SU-DHL-6 (cell line): ENCODE data around the gene NRP2.

Experiments used
- H2AFZ ChIP-seq: fragments of 200-600 bp; sonication (generic); 2 replicates; pipeline ENCODE4 v1.6.1; 2014; ENCODE audit warnings: low read depth, mild to moderate bottlenecking, moderate library complexity, mixed read lengths, antibody characterized with exemption, low read length; ENCODE audit not compliant: severe bottlenecking
- H3F3A ChIP-seq: fragments of 200-600 bp; shearing (Covaris generic); 2 replicates; pipeline ENCODE4 v1.6.0; 2016; ENCODE audit warnings: antibody characterized with exemption, mild to moderate bottlenecking; ENCODE audit not compliant: insufficient read depth
- H3K27ac ChIP-seq: fragments of 200-600 bp; sonication (generic); 2 replicates; pipeline ENCODE4 v1.5.1; 2016; ENCODE audit warnings: low read depth, mild to moderate bottlenecking, low read length, moderate library complexity, mixed read lengths
- H3K27me3 ChIP-seq: fragments of 200-600 bp; sonication (generic), shearing (Covaris generic); 2 replicates; pipeline ENCODE4 v1.6.0; 2014; ENCODE audit warnings: mild to moderate bottlenecking, low read length
- H3K36me3 ChIP-seq: fragments of 200-600 bp; sonication (generic); 2 replicates; pipeline ENCODE4 v1.6.1; 2014; ENCODE audit warnings: mild to moderate bottlenecking, low read length, mixed read lengths
- H3K4me2 ChIP-seq: fragments of 300-600, 200-600 bp; shearing (Covaris generic), sonication (generic); 2 replicates; pipeline ENCODE4 v1.6.0; 2014; ENCODE audit warnings: low read length, low read depth, mild to moderate bottlenecking; ENCODE audit not compliant: poor library complexity, severe bottlenecking
- H3K4me3 ChIP-seq: fragments of 200-600 bp; sonication (generic); 2 replicates; pipeline ENCODE4 v1.5.1; 2014; ENCODE audit warnings: antibody characterized with exemption, low read length, mild to moderate bottlenecking, mixed read lengths; ENCODE audit not compliant: insufficient read depth, poor library complexity, severe bottlenecking
- H3K79me2 ChIP-seq: fragments of 200-600 bp; sonication (generic); 2 replicates; pipeline ENCODE4 v1.6.1; 2014; ENCODE audit warnings: mild to moderate bottlenecking, low read length, moderate library complexity; ENCODE audit not compliant: insufficient read depth
- H3K9ac ChIP-seq: fragments of 200-600 bp; sonication (generic); 2 replicates; pipeline ENCODE4 v1.7.0; 2014; ENCODE audit warnings: mild to moderate bottlenecking, low read length
- H3K9me2 ChIP-seq: fragments of 200-600 bp; sonication (generic); replicated peaks from 2 replicates; pipeline ENCODE4 v1.6.1; 2014; ENCODE audit warnings: low read length; ENCODE audit not compliant: insufficient read depth
- H3K9me3 ChIP-seq: fragments of 200-600 bp; sonication (generic); 2 replicates; pipeline ENCODE4 v1.6.1; 2014; ENCODE audit warnings: low read length, mixed read lengths; ENCODE audit not compliant: insufficient read depth
- H4K20me1 ChIP-seq: fragments of 200-600 bp; sonication (generic); 2 replicates; pipeline ENCODE4 v1.6.1; 2014; ENCODE audit warnings: low read depth, mild to moderate bottlenecking, antibody characterized with exemption, low read length, moderate library complexity, mixed read lengths
- EZH2phosphoT487 ChIP-seq: fragments of 200-600 bp; sonication (generic), shearing (Covaris generic); conservative IDR thresholded peaks from 2 replicates; pipeline ENCODE4 v1.6.1; 2018; ENCODE audit warnings: mild to moderate bottlenecking, antibody characterized with exemption, low read length, moderate library complexity, mixed read lengths
- TF ChIP-seq, protein P1 (sequence below): fragments of 200-600 bp; sonication (generic); IDR thresholded peaks from one replicate; pipeline ENCODE4 v1.5.1; 2017; ENCODE audit warnings: antibody characterized with exemption, mild to moderate bottlenecking, low read length, moderate library complexity; ENCODE audit not compliant: insufficient read depth, poor library complexity, severe bottlenecking

NRP2 gene

DNA sequence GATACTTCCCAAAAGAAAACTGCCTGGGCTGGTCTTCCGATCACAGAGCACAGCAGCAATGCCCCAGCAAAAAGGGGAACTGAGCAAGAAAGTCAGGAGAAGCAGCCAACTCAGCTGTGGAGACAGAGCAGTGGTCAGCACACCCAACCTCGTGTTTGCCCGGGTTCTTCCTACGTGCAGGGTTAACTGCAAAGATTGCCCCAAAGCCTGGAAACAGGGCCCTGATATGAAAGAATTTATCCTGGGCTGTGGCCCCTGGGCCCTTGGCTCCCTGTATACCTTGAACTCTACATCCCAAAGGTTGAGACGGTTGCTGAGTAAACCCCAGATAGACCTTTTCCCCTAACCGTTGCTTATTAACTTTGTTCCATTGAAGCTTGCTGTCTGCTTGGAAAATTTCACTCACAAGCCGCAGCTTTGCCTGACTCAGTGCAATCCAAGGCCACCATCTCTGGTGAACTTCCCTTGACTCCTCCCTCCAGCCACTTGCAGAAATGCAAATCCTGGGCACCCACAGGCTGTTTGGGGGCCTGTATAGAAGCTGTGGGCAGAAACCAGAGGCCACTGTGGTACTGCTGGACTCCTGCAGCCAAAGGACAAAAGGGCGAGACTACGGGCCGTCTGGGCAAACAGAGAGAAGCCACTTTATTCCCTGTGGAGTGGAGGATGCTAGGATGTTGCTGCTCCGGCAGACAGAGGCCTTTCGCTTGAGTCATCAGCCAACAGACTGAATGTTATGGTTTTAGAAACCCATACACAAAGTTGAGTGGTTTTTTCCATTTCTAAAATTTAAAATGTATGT, 18.2 kb downstream of the NRP2 start:
- Histone ChIP-seq H3F3A (no peaks in the 10 kb centered on the region), H3K79me2 (no peaks in the 10 kb centered on the region), H3K9ac (no peak overlapping the region), H3K4me2 (no peak overlapping the region), H3K36me3 (no peaks in the 10 kb centered on the region), H3K9me3 (no peaks in the 10 kb centered on the region), H3K27ac (no peak overlapping the region), H2AFZ (no peak overlapping the region), H4K20me1 (no peaks in the 10 kb centered on the region), H3K9me2 (no peaks in the 10 kb centered on the region), H3K27me3 (no peaks in the 10 kb centered on the region), H3K4me3 (no peak overlapping the region)
- TF ChIP-seq, protein P1, sequence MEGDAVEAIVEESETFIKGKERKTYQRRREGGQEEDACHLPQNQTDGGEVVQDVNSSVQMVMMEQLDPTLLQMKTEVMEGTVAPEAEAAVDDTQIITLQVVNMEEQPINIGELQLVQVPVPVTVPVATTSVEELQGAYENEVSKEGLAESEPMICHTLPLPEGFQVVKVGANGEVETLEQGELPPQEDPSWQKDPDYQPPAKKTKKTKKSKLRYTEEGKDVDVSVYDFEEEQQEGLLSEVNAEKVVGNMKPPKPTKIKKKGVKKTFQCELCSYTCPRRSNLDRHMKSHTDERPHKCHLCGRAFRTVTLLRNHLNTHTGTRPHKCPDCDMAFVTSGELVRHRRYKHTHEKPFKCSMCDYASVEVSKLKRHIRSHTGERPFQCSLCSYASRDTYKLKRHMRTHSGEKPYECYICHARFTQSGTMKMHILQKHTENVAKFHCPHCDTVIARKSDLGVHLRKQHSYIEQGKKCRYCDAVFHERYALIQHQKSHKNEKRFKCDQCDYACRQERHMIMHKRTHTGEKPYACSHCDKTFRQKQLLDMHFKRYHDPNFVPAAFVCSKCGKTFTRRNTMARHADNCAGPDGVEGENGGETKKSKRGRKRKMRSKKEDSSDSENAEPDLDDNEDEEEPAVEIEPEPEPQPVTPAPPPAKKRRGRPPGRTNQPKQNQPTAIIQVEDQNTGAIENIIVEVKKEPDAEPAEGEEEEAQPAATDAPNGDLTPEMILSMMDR: no peak
- TF ChIP-seq EZH2phosphoT487: no peak

- TF ChIP-seq, protein P1: no peak
- no peak for TF ChIP-seq EZH2phosphoT487
- Histone ChIP-seq H3K9me2 (no peaks in the 10 kb centered on the region), H4K20me1 (no peaks in the 10 kb centered on the region), H3K36me3 (no peaks in the 10 kb centered on the region), H2AFZ (no peak overlapping the region), H3F3A (peaks cover 5% of the 10 kb centered on the region), H3K79me2 (no peaks in the 10 kb centered on the region), H3K4me3 (no peak overlapping the region), H3K4me2 (no peak overlapping the region), H3K27ac (no peak overlapping the region), H3K9me3 (no peaks in the 10 kb centered on the region), H3K9ac (no peak overlapping the region), H3K27me3 (no peaks in the 10 kb centered on the region)
Measured at GRCh38 chr2:205701509-205701908, 19.2 kb downstream of the NRP2 start.

DNA sequence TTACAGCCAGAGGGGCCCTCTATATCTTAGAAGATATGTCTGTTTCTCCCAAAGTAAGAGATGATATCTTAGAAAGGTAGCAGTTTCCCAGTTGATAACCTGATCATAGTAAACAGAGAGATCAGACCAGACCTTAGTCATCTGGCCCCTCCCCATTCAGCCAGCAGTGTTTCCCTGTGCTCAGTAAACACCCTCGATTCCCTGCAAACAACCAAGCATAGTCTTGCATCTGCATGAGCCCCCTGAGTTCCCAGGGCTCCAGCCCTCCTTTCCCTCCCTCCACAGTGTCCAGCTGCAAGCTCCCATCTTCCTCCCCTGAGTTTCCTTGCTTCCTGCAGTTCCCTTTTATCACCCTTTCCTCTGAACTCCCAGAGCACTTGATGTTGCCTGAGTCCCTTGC, 20.3 kb downstream of the NRP2 start:
- Histone ChIP-seq H3F3A (peaks cover 11% of the 10 kb centered on the region), H4K20me1 (no peaks in the 10 kb centered on the region), H2AFZ (no peak overlapping the region), H3K27me3 (no peaks in the 10 kb centered on the region), H3K27ac (no peak overlapping the region), H3K79me2 (no peaks in the 10 kb centered on the region), H3K36me3 (no peaks in the 10 kb centered on the region), H3K4me2 (no peak overlapping the region), H3K9ac (no peak overlapping the region), H3K9me3 (no peaks in the 10 kb centered on the region), H3K4me3 (no peak overlapping the region), H3K9me2 (no peaks in the 10 kb centered on the region)
- TF ChIP-seq EZH2phosphoT487: no peak
- TF ChIP-seq, protein P1: no peak
